Measurements from ENCODE around the gene TOP1. TPM values are rescaled to one million over a fixed set of nuclear protein-coding genes. Genes with fewer than 3 reads are reported as not detected.
A peak's percentile ranks its signal among the peaks of the same experiment; 100 is the strongest.

Gene TOP1
- total RNA-seq, 4 donors from 2014 or later: 23.1 to 49.9 (median 31.6) TPM

GRCh38 chr20:41155261-41155660 lies 126.6 kb downstream of the TOP1 start:
- 77 to 87% methylated on average over 7 of the region's 7 CpGs for WGBS, 2 donors
- no peak for DNase-seq
- peak overlapping the region in 2 of 4 donors; percentile 19 to 30 for H3K27ac ChIP-seq

GRCh38 chr20:41158082-41158625 lies 129.5 kb downstream of the TOP1 start:
- H3K4me1 ChIP-seq: peaks cover 10 to 89% (median 46%) of the 10 kb centered on the region in 3 donors
- 45 to 60% methylated on average over 2 to 6 of the region's 6 CpGs for WGBS, 2 donors
- intact Hi-C loops (cut with DNase I): no loop called here

More at GRCh38 chr20:41155261-41155660, 126.6 kb downstream of the TOP1 start:
- Histone ChIP-seq H3K4me1 (peaks cover 11 to 98% (median 68%) of the 10 kb centered on the region in 3 donors), H3K9me3 (no peaks in the 10 kb centered on the region), H3K27me3 (no peaks in the 10 kb centered on the region), H3K36me3 (peaks cover 0 to 9% (median 0%) of the 10 kb centered on the region in 3 donors), H3K4me3 (no peak overlapping the region)
- intact Hi-C loops (cut with DNase I): no loop called here
- TF ChIP-seq, protein P1, sequence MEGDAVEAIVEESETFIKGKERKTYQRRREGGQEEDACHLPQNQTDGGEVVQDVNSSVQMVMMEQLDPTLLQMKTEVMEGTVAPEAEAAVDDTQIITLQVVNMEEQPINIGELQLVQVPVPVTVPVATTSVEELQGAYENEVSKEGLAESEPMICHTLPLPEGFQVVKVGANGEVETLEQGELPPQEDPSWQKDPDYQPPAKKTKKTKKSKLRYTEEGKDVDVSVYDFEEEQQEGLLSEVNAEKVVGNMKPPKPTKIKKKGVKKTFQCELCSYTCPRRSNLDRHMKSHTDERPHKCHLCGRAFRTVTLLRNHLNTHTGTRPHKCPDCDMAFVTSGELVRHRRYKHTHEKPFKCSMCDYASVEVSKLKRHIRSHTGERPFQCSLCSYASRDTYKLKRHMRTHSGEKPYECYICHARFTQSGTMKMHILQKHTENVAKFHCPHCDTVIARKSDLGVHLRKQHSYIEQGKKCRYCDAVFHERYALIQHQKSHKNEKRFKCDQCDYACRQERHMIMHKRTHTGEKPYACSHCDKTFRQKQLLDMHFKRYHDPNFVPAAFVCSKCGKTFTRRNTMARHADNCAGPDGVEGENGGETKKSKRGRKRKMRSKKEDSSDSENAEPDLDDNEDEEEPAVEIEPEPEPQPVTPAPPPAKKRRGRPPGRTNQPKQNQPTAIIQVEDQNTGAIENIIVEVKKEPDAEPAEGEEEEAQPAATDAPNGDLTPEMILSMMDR (IDR thresholded peaks at IDR 0.05): no peak
- TF ChIP-seq POLR2A (IDR thresholded peaks at IDR 0.05): no peak

DNA sequence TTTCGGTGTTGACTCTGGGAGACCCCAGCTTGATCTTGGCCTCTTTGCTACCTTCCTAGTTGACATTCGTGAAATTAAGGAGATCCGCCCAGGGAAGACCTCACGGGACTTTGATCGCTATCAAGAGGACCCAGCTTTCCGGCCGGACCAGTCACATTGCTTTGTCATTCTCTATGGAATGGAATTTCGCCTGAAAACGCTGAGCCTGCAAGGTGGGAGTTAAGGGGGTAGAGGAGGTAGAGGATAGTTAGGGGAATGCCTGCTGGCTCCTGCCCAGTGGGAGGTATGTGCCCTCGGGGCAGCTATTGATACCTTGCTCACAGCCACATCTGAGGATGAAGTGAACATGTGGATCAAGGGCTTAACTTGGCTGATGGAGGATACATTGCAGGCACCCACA lies 130.9 kb downstream of the TOP1 start:
- intact Hi-C loops (cut with DNase I): no loop called here
- H3K9me3 ChIP-seq: no peaks in the 10 kb centered on the region
- H3K27ac ChIP-seq: no peak overlapping the region
- no peak for TF ChIP-seq POLR2A (IDR thresholded peaks at IDR 0.05)
- TF ChIP-seq, protein P1 (IDR thresholded peaks at IDR 0.05): no peak
- H3K4me3 ChIP-seq: no peak overlapping the region
- H3K36me3 ChIP-seq: peaks cover 16 to 49% (median 16%) of the 10 kb centered on the region in 3 donors
- H3K27me3 ChIP-seq: no peaks in the 10 kb centered on the region
- WGBS, 2 donors: 87% methylated on average over 10 of the region's 10 CpGs; no CpG with 5 or more reads in 1 of the 2 donors
- no peak for DNase-seq
- H3K4me1 ChIP-seq: peaks cover 10 to 75% (median 34%) of the 10 kb centered on the region in 3 donors

More at GRCh38 chr20:41158082-41158625, 129.5 kb downstream of the TOP1 start:
- H3K27me3 ChIP-seq: no peaks in the 10 kb centered on the region
- no peak for DNase-seq
- H3K4me3 ChIP-seq: no peak overlapping the region
- peaks cover 2 to 35% (median 7%) of the 10 kb centered on the region in 3 donors for H3K36me3 ChIP-seq
- H3K27ac ChIP-seq: peak overlapping the region; percentile 31 to 68 (median 54)
- TF ChIP-seq POLR2A (IDR thresholded peaks at IDR 0.05): no peak
- TF ChIP-seq, protein P1 (IDR thresholded peaks at IDR 0.05): no peak
- H3K9me3 ChIP-seq: no peaks in the 10 kb centered on the region

- 79 to 83% methylated on average over 2 of the region's 2 CpGs for WGBS, 2 donors
- DNase-seq: no peak
- Histone ChIP-seq H3K27me3 (no peaks in the 10 kb centered on the region), H3K9me3 (no peaks in the 10 kb centered on the region), H3K4me1 (peaks cover 10 to 64% (median 25%) of the 10 kb centered on the region in 3 donors), H3K4me3 (no peak overlapping the region), H3K27ac (no peak overlapping the region), H3K36me3 (peaks cover 27 to 61% (median 27%) of the 10 kb centered on the region in 3 donors)
- TF ChIP-seq, protein P1 (IDR thresholded peaks at IDR 0.05): no peak
- TF ChIP-seq POLR2A (IDR thresholded peaks at IDR 0.05): no peak
- intact Hi-C loops (cut with DNase I): no loop called here
Observed at GRCh38 chr20:41160686-41161085, 132.1 kb downstream of the TOP1 start.

- Histone ChIP-seq H3K27ac (no peak overlapping the region), H3K36me3 (peaks cover 37 to 73% (median 39%) of the 10 kb centered on the region in 3 donors), H3K9me3 (no peaks in the 10 kb centered on the region), H3K4me1 (peaks cover 2 to 52% (median 14%) of the 10 kb centered on the region in 3 donors), H3K27me3 (no peaks in the 10 kb centered on the region), H3K4me3 (no peak overlapping the region)
- no peak for DNase-seq
- intact Hi-C loops (cut with DNase I): no loop called here
- no peak for TF ChIP-seq POLR2A (IDR thresholded peaks at IDR 0.05)
- TF ChIP-seq, protein P1 (IDR thresholded peaks at IDR 0.05): no peak
- WGBS, 2 donors: 22 to 31% methylated on average over 1 of the region's 1 CpG
Observed at GRCh38 chr20:41161886-41162285, 133.3 kb downstream of the TOP1 start.
